ENCODE results near the gene AHCYL1. TPM values are rescaled to one million over a fixed set of nuclear protein-coding genes. Genes with fewer than 3 reads are reported as not detected.

The AHCYL1 gene
- total RNA-seq, 1 experiment from 2014 or later: 89.0 TPM

DNA sequence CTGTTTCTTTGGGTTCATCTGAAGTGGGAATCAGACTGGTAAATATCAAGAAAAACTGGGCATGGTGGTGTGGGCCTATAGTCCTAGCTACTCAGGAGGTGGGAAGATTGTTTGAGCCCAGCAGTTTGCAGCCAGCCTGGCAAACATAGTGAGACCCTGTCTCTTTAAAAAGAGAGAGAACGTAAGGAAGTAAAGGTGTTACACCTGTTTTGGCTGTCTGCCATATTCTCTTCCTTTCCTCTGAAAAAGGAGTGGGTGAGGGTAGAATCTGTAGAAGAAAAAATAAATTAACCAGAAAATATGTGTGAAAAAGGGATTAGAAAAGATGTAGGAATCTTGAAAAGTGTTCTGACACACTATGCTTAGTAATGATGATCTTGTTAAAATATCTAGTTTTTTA is 20.0 kb downstream of the AHCYL1 start:
- Histone ChIP-seq H4K8ac (replicated peaks; ENCODE audit: insufficient read length, low read depth, low read length) (no peak overlapping the region), H3K56ac (ENCODE audit: insufficient read length, low read depth, low read length) (no peak overlapping the region), H3K4me2 (ENCODE audit: insufficient read depth, insufficient read length, low read length) (peak overlapping the region; percentile 68), H3K79me2 (ENCODE audit: insufficient read depth, low read length) (peaks cover 9% of the 10 kb centered on the region; the same call in 1 of the 2 replicates), H3K14ac (ENCODE audit: insufficient read depth, low read length) (no peak overlapping the region), H3T11ph (ENCODE audit: low read length) (no peak overlapping the region), H2AFZ (ENCODE audit: low read length) (no peak overlapping the region), H3K4ac (ENCODE audit: low read depth, low read length) (no peak overlapping the region), H3K23ac (ENCODE audit: insufficient read length, low read depth, low read length) (no peak overlapping the region), H2BK12ac (ENCODE audit: insufficient read length, low read depth, low read length) (no peak overlapping the region), H2BK20ac (ENCODE audit: low read depth, low read length, poor library complexity, severe bottlenecking) (no peak overlapping the region), H2BK120ac (ENCODE audit: low read depth, low read length, poor library complexity, severe bottlenecking) (no peak overlapping the region), H3K18ac (ENCODE audit: insufficient read length, low read depth, low read length) (no peak overlapping the region), H3K27me3 (ENCODE audit: insufficient read depth, low read length) (no peaks in the 10 kb centered on the region), H3K23me2 (ENCODE audit: insufficient read length, low read depth, low read length, poor library complexity, severe bottlenecking) (no peaks in the 10 kb centered on the region), H2AK5ac (ENCODE audit: insufficient read length, low read length) (no peak overlapping the region), H4K5ac (ENCODE audit: insufficient read length, low read depth, low read length) (no peak overlapping the region), H2BK5ac (ENCODE audit: insufficient read length, low read length) (no peak overlapping the region), H4K20me1 (ENCODE audit: control insufficient read depth, insufficient read depth, insufficient read length) (no peaks in the 10 kb centered on the region), H4K91ac (ENCODE audit: insufficient read length, low read depth, low read length) (no peak overlapping the region), H3K9ac (ENCODE audit: extremely low read depth, insufficient read length, low read length) (no peak overlapping the region), H3K9me3 (ENCODE audit: control insufficient read depth, low read depth, low read length) (no peaks in the 10 kb centered on the region), H2BK15ac (ENCODE audit: low read depth, low read length) (no peak overlapping the region), H3K79me1 (ENCODE audit: insufficient read depth, low read depth, low read length, poor library complexity, severe bottlenecking) (no peaks in the 10 kb centered on the region), H3K4me1 (ENCODE audit: insufficient read depth, low read length) (peaks cover 14% of the 10 kb centered on the region), H3K27ac (ENCODE audit: insufficient read length, low read depth, low read length) (peak overlapping the region; percentile 93)
- no peaks in the 10 kb centered on the region for H3K9me3 Mint-ChIP-seq
- H3K27ac Mint-ChIP-seq: peak overlapping the region; percentile 75 to 95 (median 95); a peak in 6 of 7 replicates
- TF ChIP-seq CTCF (conservative IDR thresholded peaks at IDR 0.05): no peak
- H3K36me3 Mint-ChIP-seq (ENCODE audit: insufficient read depth in 1 of 3, low read depth in 3 of 3): peaks cover 4 to 12% (median 12%) of the 10 kb centered on the region in 3 experiments; a peak in 5 of 7 replicates
- no CpG with 5 or more reads among the region's 1 CpG for WGBS (ENCODE audit: extremely low coverage, insufficient read length, low lambda C conversion rate)
- peak overlapping the region in 1 of 2 experiments; percentile 4; a peak in 1 of 5 replicates for H3K4me3 Mint-ChIP-seq
- DNase-seq: no peak
- no peaks in the 10 kb centered on the region for H3K27me3 Mint-ChIP-seq (ENCODE audit: low read depth)
- H3K4me1 Mint-ChIP-seq: peaks cover 55 to 60% of the 10 kb centered on the region in 2 experiments

All from H9 (cell line).